Vagina (tissue), 2 donors: ENCODE results near the gene CPT1C. TPM values are rescaled to one million over a fixed set of nuclear protein-coding genes. Genes with fewer than 3 reads are reported as not detected.

Experiments used
- DNase-seq, 2 donors: peaks; one replicate each; pipeline ENCODE4 v3.0.0-alpha.2; 2017; ENCODE audit errors: extremely low spot score in 2 of 2
- H3K27ac ChIP-seq: fragments of 200-600 bp; sonication (generic); one replicate; pipeline ENCODE4 v1.5.1; 2019
- H3K27me3 ChIP-seq: fragments of 200-600 bp; sonication (generic); one replicate; pipeline ENCODE4 v1.5.1; 2019
- H3K36me3 ChIP-seq, 2 donors: fragments of 200-600 bp; sonication (generic); one replicate each; pipeline ENCODE4 v1.5.1; 2017 to 2019
- H3K4me1 ChIP-seq: fragments of 200-600 bp; sonication (generic); one replicate; pipeline ENCODE4 v1.5.1; 2019
- H3K4me3 ChIP-seq, 2 donors: fragments of 200-600 bp; sonication (generic); 1 replicate in 1 of 2; 2 replicates in 1 of 2; pipeline ENCODE4 v1.5.1; 2016 to 2019
- H3K9me3 ChIP-seq: fragments of 200-600 bp; sonication (generic); one replicate; pipeline ENCODE4 v1.5.1; 2019
- POLR2A ChIP-seq, 2 donors: fragments of 450-650 bp; IDR thresholded peaks; one replicate each; pipeline ENCODE4 v1.6.1; 2017; ENCODE audit warnings: antibody characterized with exemption in 2 of 2, mild to moderate bottlenecking in 2 of 2, moderate library complexity in 2 of 2
- POLR2AphosphoS5 ChIP-seq, 2 donors: sonication (generic); formaldehyde crosslinking; IDR thresholded peaks; one replicate each; pipeline ENCODE4 v1.9.0; 2017; ENCODE audit warnings: antibody characterized with exemption in 2 of 2, mild to moderate bottlenecking in 2 of 2, low read depth in 1 of 2; ENCODE audit not compliant: insufficient read depth in 1 of 2
- intact Hi-C: fragments of 100-400 bp; cut with DNase I; formaldehyde crosslinking; loops from one replicate; pipeline ENCODE4 v1.15.1; 2023
- total RNA-seq: library from RNA; depleted of rRNA; stranded (reverse); fragments of >200 nt; gene quantifications from one replicate; pipeline ENCODE4 v1.2.3, GENCODE V29; 2016
- TF ChIP-seq, protein P1 (sequence below), 3 experiments: fragments of 450-650 bp in 2 of 3; fragments of 200-600 bp in 1 of 3; sonication (generic) in 1 of 3; IDR thresholded peaks; one replicate each; pipeline ENCODE4 v1.5.1; 2017 to 2019; ENCODE audit warnings: antibody characterized with exemption in 3 of 3, mild to moderate bottlenecking in 2 of 3, moderate library complexity in 2 of 3

The CPT1C gene
- total RNA-seq, 1 donor from 2014 or later, result 12.3 TPM

DNA sequence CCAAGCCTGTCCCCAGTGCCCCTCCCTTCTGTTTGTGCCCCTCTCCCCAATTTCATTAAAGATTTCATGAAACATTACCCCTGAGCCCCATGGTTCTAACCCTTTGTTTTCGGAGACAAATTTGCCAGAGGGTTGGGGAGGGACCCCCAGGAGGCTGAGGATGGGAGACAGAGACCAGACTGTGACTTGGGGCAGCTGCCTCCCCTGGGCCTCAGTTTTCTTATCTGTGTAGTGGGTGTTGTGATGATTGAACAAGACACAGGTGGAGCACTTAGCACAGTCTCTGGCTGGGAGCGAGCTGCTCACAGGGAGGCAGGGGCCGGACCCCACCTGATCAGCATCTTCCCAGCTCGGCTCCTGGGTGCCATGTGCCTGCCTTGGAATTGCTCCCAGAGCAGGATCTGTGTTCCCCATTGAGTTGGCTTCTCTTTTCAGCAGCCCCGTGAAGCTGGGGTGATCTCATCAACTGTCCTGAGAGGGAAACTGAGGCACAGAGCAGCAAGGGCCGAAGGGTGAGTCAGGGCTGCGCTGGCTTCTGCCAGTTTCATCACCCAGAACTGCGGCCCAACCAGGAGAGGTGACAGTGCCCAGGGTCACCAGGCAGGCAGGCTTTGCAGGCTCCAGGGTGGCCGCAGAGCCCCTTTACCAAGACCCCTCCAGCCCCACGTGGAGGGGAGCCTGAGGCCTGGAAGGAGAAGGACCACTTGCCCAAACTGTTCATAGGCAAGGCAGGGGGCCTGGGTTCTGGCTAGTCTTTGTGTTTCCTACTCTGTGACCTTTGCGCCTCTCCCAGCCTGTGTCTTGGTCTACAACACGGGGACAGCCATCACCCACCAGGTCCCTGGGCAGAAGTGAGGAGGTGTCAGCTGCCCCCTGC, 32.1 kb upstream of the CPT1C start:
- intact Hi-C loops, result no loop called here
- H3K27ac ChIP-seq, result no peak overlapping the region
- no peak for TF ChIP-seq POLR2AphosphoS5 (IDR thresholded peaks at IDR 0.05; ENCODE audit: insufficient read depth in 1 of 2, low read depth in 1 of 2)
- TF ChIP-seq, protein P1, sequence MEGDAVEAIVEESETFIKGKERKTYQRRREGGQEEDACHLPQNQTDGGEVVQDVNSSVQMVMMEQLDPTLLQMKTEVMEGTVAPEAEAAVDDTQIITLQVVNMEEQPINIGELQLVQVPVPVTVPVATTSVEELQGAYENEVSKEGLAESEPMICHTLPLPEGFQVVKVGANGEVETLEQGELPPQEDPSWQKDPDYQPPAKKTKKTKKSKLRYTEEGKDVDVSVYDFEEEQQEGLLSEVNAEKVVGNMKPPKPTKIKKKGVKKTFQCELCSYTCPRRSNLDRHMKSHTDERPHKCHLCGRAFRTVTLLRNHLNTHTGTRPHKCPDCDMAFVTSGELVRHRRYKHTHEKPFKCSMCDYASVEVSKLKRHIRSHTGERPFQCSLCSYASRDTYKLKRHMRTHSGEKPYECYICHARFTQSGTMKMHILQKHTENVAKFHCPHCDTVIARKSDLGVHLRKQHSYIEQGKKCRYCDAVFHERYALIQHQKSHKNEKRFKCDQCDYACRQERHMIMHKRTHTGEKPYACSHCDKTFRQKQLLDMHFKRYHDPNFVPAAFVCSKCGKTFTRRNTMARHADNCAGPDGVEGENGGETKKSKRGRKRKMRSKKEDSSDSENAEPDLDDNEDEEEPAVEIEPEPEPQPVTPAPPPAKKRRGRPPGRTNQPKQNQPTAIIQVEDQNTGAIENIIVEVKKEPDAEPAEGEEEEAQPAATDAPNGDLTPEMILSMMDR (IDR thresholded peaks at IDR 0.05), result no peak
- TF ChIP-seq POLR2A (IDR thresholded peaks at IDR 0.05), result no peak
- H3K4me1 ChIP-seq, result peaks cover 6% of the 10 kb centered on the region
- H3K4me3 ChIP-seq, result no peak overlapping the region
- H3K9me3 ChIP-seq, result no peaks in the 10 kb centered on the region
- no peak for DNase-seq
- peaks cover 4 to 92% of the 10 kb centered on the region in 2 donors for H3K36me3 ChIP-seq
- H3K27me3 ChIP-seq, result no peaks in the 10 kb centered on the region

- no peak overlapping the region for H3K27ac ChIP-seq
- intact Hi-C loops, result loop anchor here (10.0 kb wide), 1 partner anchor 166 kb away; the partner anchor contains the start of gene RPS11
- no peaks in the 10 kb centered on the region for H3K27me3 ChIP-seq
- peaks cover 0 to 75% of the 10 kb centered on the region in 2 donors for H3K36me3 ChIP-seq
- peaks cover 11% of the 10 kb centered on the region for H3K4me1 ChIP-seq
- no peak for DNase-seq
- no peaks in the 10 kb centered on the region for H3K9me3 ChIP-seq
- no peak overlapping the region for H3K4me3 ChIP-seq
- no peak for TF ChIP-seq POLR2A (IDR thresholded peaks at IDR 0.05)
- no peak for TF ChIP-seq POLR2AphosphoS5 (IDR thresholded peaks at IDR 0.05; ENCODE audit: insufficient read depth in 1 of 2, low read depth in 1 of 2)
- TF ChIP-seq, protein P1 (IDR thresholded peaks at IDR 0.05), result no peak
These were observed 30.5 kb upstream of the CPT1C start for GRCh38 chr19:49660338-49660961.

- Histone ChIP-seq H3K4me1 (peaks cover 22% of the 10 kb centered on the region), H3K4me3 (no peak overlapping the region), H3K9me3 (no peaks in the 10 kb centered on the region), H3K36me3 (peaks cover 0 to 60% of the 10 kb centered on the region in 2 donors), H3K27ac (no peak overlapping the region), H3K27me3 (no peaks in the 10 kb centered on the region)
- intact Hi-C loops, result loop anchor here (10.0 kb wide), 1 partner anchor 167 kb away; the partner anchor contains the start of gene RPS11
- DNase-seq, result no peak
- TF ChIP-seq POLR2A (IDR thresholded peaks at IDR 0.05), result no peak
These were observed 28.9 kb upstream of the CPT1C start for GRCh38 chr19:49662011-49662410.

DNA sequence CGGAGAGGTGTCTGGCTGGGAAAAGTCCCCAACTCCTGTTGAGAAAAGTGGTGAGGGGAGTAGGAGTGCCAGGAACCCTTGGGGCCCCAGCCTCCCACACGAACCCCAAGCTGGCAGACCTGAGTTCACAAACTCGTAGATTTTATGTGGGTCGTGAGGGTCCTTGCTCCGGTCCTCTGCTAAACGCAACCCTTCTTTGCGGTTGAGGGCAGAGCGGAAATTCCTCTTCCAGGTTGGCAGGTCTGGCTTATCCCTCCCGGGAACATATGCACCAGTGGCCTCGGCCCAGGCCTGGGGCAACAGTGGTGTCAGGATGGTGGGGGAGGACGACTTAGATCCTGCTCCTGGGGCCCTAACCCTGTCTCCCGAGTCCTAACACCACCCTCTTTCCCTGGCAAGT, 27.7 kb upstream of the CPT1C start:
- H3K27ac ChIP-seq, result no peak overlapping the region
- H3K27me3 ChIP-seq, result no peaks in the 10 kb centered on the region
- no peaks in the 10 kb centered on the region for H3K9me3 ChIP-seq
- H3K36me3 ChIP-seq, result peaks cover 0 to 47% of the 10 kb centered on the region in 2 donors
- H3K4me1 ChIP-seq, result peaks cover 22% of the 10 kb centered on the region
- TF ChIP-seq POLR2A (IDR thresholded peaks at IDR 0.05), result no peak
- TF ChIP-seq, protein P1 (IDR thresholded peaks at IDR 0.05), result no peak
- no peak for TF ChIP-seq POLR2AphosphoS5 (IDR thresholded peaks at IDR 0.05; ENCODE audit: insufficient read depth in 1 of 2, low read depth in 1 of 2)
- intact Hi-C loops, result loop anchor here (10.0 kb wide), 1 partner anchor 168 kb away; the partner anchor contains the start of gene RPS11
- no peak overlapping the region for H3K4me3 ChIP-seq
- no peak for DNase-seq

GRCh38 chr19:49664171-49665035, 26.5 kb upstream of the CPT1C start:
- no peaks in the 10 kb centered on the region for H3K27me3 ChIP-seq
- no peaks in the 10 kb centered on the region for H3K9me3 ChIP-seq
- H3K4me1 ChIP-seq, result peaks cover 22% of the 10 kb centered on the region
- peak overlapping the region; percentile 68 to 73 for H3K4me3 ChIP-seq
- H3K27ac ChIP-seq, result peak overlapping the region; percentile 89
- H3K36me3 ChIP-seq, result peaks cover 0 to 36% of the 10 kb centered on the region in 2 donors
- intact Hi-C loops, result loop anchor here (10.0 kb wide), 1 partner anchor 170 kb away; the partner anchor contains the start of gene RPS11
- TF ChIP-seq POLR2A (IDR thresholded peaks at IDR 0.05) (peak in 1 of 2 donors; percentile 58), POLR2AphosphoS5 (IDR thresholded peaks at IDR 0.05; ENCODE audit: insufficient read depth in 1 of 2, low read depth in 1 of 2) (peak; percentile 39 to 93)
- TF ChIP-seq, protein P1 (IDR thresholded peaks at IDR 0.05), result peak in 1 of 3 experiments; percentile 36
- DNase-seq, result peak in 1 of 2 donors; percentile 95
